ENCODE data around the gene NINJ2. TPM values are rescaled to one million over a fixed set of nuclear protein-coding genes. Genes with fewer than 3 reads are reported as not detected.

The NINJ2 gene
- total RNA-seq, 3 donors from 2014 or later (not counting 1 experiment from before 2014, with no cell fraction given) = 3.1 to 6.6 (median 4.9) TPM

- intact Hi-C loops (cut with micrococcal nuclease) = no loop called here
- no peak for TF ChIP-seq CTCF (IDR thresholded peaks at IDR 0.05)
- Mint-ChIP-seq H3K27me3 (ENCODE audit: low read depth in 2 of 2) (peaks cover 0 to 3% of the 10 kb centered on the region in 2 donors), H3K4me1 (peaks cover 0 to 3% of the 10 kb centered on the region in 2 donors), H3K9me3 (no peaks in the 10 kb centered on the region), H3K36me3 (no peaks in the 10 kb centered on the region), H3K4me3 (no peak overlapping the region), H3K27ac (no peak overlapping the region)
- Histone ChIP-seq H3K4me1 (ENCODE audit: control insufficient read depth, insufficient read depth, low read length) (no peaks in the 10 kb centered on the region), H3K36me3 (ENCODE audit: control insufficient read depth, insufficient read depth, low read length) (no peaks in the 10 kb centered on the region), H3K27ac (ENCODE audit: low read length) (no peak overlapping the region), H3K9me3 (ENCODE audit: control insufficient read depth, insufficient read depth, low read length) (no peaks in the 10 kb centered on the region), H3K27me3 (ENCODE audit: control insufficient read depth, insufficient read depth, low read length) (no peaks in the 10 kb centered on the region), H3K4me3 (ENCODE audit: low read length) (no peak overlapping the region)
- DNase-seq = no peak
- ATAC-seq = no peak
- WGBS (ENCODE audit: insufficient coverage) = 54% methylated on average over 6 of the region's 6 CpGs
These were observed 137.2 kb downstream of the NINJ2 start for GRCh38 chr12:526089-526488.

- no peak overlapping the region for H3K27ac ChIP-seq (ENCODE audit: low read length)
- no peaks in the 10 kb centered on the region for H3K9me3 ChIP-seq (ENCODE audit: control insufficient read depth, insufficient read depth, low read length)
- Mint-ChIP-seq H3K27ac (no peak overlapping the region), H3K9me3 (no peaks in the 10 kb centered on the region), H3K4me3 (no peak overlapping the region), H3K36me3 (no peaks in the 10 kb centered on the region), H3K27me3 (ENCODE audit: low read depth in 2 of 2) (peaks cover 5 to 17% of the 10 kb centered on the region in 2 donors), H3K4me1 (peaks cover 0 to 3% of the 10 kb centered on the region in 2 donors)
- H3K4me3 ChIP-seq (ENCODE audit: low read length) = no peak overlapping the region
- ATAC-seq = no peak
- no peak for TF ChIP-seq CTCF (IDR thresholded peaks at IDR 0.05)
- no peaks in the 10 kb centered on the region for H3K27me3 ChIP-seq (ENCODE audit: control insufficient read depth, insufficient read depth, low read length)
- intact Hi-C loops (cut with micrococcal nuclease) = no loop called here
- no peaks in the 10 kb centered on the region for H3K4me1 ChIP-seq (ENCODE audit: control insufficient read depth, insufficient read depth, low read length)
- H3K36me3 ChIP-seq (ENCODE audit: control insufficient read depth, insufficient read depth, low read length) = no peaks in the 10 kb centered on the region
- DNase-seq = no peak
- WGBS (ENCODE audit: insufficient coverage) = 85% methylated on average over 9 of the region's 10 CpGs
These were observed 138.9 kb downstream of the NINJ2 start for GRCh38 chr12:524167-524951.

GRCh38 chr12:522692-523378 lies 140.4 kb downstream of the NINJ2 start:
- no peak overlapping the region for H3K4me3 ChIP-seq (ENCODE audit: low read length)
- H3K36me3 ChIP-seq (ENCODE audit: control insufficient read depth, insufficient read depth, low read length) = no peaks in the 10 kb centered on the region
- TF ChIP-seq CTCF (IDR thresholded peaks at IDR 0.05) = no peak
- H3K36me3 Mint-ChIP-seq = no peaks in the 10 kb centered on the region
- no peak overlapping the region for H3K27ac ChIP-seq (ENCODE audit: low read length)
- peaks cover 5 to 21% of the 10 kb centered on the region in 2 donors for H3K27me3 Mint-ChIP-seq (ENCODE audit: low read depth in 2 of 2)
- no peak for ATAC-seq
- H3K9me3 Mint-ChIP-seq = no peaks in the 10 kb centered on the region
- no peaks in the 10 kb centered on the region for H3K9me3 ChIP-seq (ENCODE audit: control insufficient read depth, insufficient read depth, low read length)
- DNase-seq = no peak
- 75% methylated on average over 7 of the region's 7 CpGs for WGBS (ENCODE audit: insufficient coverage)
- no peak overlapping the region for H3K4me3 Mint-ChIP-seq
- no peaks in the 10 kb centered on the region for H3K4me1 ChIP-seq (ENCODE audit: control insufficient read depth, insufficient read depth, low read length)
- no peak overlapping the region for H3K27ac Mint-ChIP-seq
- H3K27me3 ChIP-seq (ENCODE audit: control insufficient read depth, insufficient read depth, low read length) = no peaks in the 10 kb centered on the region
- intact Hi-C loops (cut with micrococcal nuclease) = no loop called here
- H3K4me1 Mint-ChIP-seq = peaks cover 0 to 3% of the 10 kb centered on the region in 2 donors
